MM.1S (cell line): Measurements from ENCODE around the gene B4GALT6.

Experiments
- DNase-seq: peaks from one replicate; pipeline ENCODE4 v3.0.0-alpha.2; 2015
- H2AFZ ChIP-seq: fragments of 300-600 bp; sonication (generic); 2 replicates; pipeline ENCODE4 v1.6.0; 2016; ENCODE audit warnings: antibody characterized with exemption, low read length
- H3F3A ChIP-seq: fragments of 300-600 bp; sonication (generic); 2 replicates; pipeline ENCODE4 v1.6.1; 2016; ENCODE audit warnings: mild to moderate bottlenecking, antibody characterized with exemption, low read length, moderate library complexity, mixed read lengths; ENCODE audit not compliant: insufficient read depth
- H3K27ac ChIP-seq: fragments of 300-600 bp; sonication (generic); 2 replicates; pipeline ENCODE4 v1.5.1; 2016; ENCODE audit warnings: mild to moderate bottlenecking, low read length
- H3K27me3 ChIP-seq: fragments of 300-600 bp; sonication (generic); replicated peaks from 2 replicates; pipeline ENCODE4 v1.6.0; 2016; ENCODE audit warnings: low read length; ENCODE audit not compliant: insufficient read depth
- H3K36me3 ChIP-seq: fragments of 300-600 bp; sonication (generic); replicated peaks from 2 replicates; pipeline ENCODE4 v1.6.1; 2016; ENCODE audit warnings: mild to moderate bottlenecking, low read length, mixed read lengths; ENCODE audit not compliant: insufficient read depth
- H3K4me1 ChIP-seq: fragments of 300-600 bp; sonication (generic); 2 replicates; pipeline ENCODE4 v1.6.1; 2016; ENCODE audit warnings: low read length, mixed read lengths
- H3K4me2 ChIP-seq: fragments of 300-600 bp; sonication (generic); 2 replicates; pipeline ENCODE4 v1.6.0; 2016; ENCODE audit warnings: low read depth, low read length
- H3K4me3 ChIP-seq: fragments of 300-600 bp; sonication (generic); 2 replicates; pipeline ENCODE4 v1.5.1; 2016; ENCODE audit warnings: low read length, mixed read lengths
- H3K79me2 ChIP-seq: fragments of 300-600 bp; sonication (generic); 2 replicates; pipeline ENCODE4 v1.6.1; 2016; ENCODE audit warnings: mixed run types, low read length, mixed read lengths
- H3K9ac ChIP-seq: fragments of 300-600 bp; sonication (generic); 2 replicates; pipeline ENCODE4 v1.6.1; 2016; ENCODE audit warnings: low read length, mixed read lengths
- H3K9me2 ChIP-seq: fragments of 300-600 bp; sonication (generic); replicated peaks from 2 replicates; pipeline ENCODE4 v1.6.1; 2016; ENCODE audit warnings: mild to moderate bottlenecking, low read length, mixed read lengths; ENCODE audit not compliant: insufficient read depth
- H3K9me3 ChIP-seq: fragments of 300-600 bp; sonication (generic); replicated peaks from 2 replicates; pipeline ENCODE4 v1.6.1; 2016; ENCODE audit warnings: mild to moderate bottlenecking, low read length, mixed read lengths; ENCODE audit not compliant: insufficient read depth
- H4K20me1 ChIP-seq: fragments of 300-600 bp; sonication (generic); 2 replicates; pipeline ENCODE4 v1.6.1; 2016; ENCODE audit warnings: mild to moderate bottlenecking, low read length, moderate library complexity, mixed read lengths; ENCODE audit not compliant: insufficient read depth
- CTCF ChIP-seq: fragments of 300-600 bp; sonication (generic); IDR thresholded peaks from 2 replicates; pipeline ENCODE4 v1.5.1; 2016; ENCODE audit warnings: antibody characterized with exemption, low read length, mixed read lengths
- EZH2 ChIP-seq: fragments of 300-600 bp; sonication (generic); optimal IDR thresholded peaks from 2 replicates; pipeline ENCODE3; 2017; ENCODE audit warnings: low read depth, mild to moderate bottlenecking, antibody characterized with exemption, low read length, mixed read lengths
- EZH2phosphoT487 ChIP-seq: fragments of 300-600 bp; sonication (generic); IDR thresholded peaks from 2 replicates; pipeline ENCODE4 v1.6.1; 2018; ENCODE audit warnings: antibody characterized with exemption, low read length

B4GALT6 gene

GRCh38 chr18:31610286-31611205, 73.8 kb downstream of the B4GALT6 start:
- Histone ChIP-seq H3K27ac (no peak overlapping the region), H3K4me3 (no peak overlapping the region), H3F3A (no peaks in the 10 kb centered on the region), H3K4me2 (no peak overlapping the region), H3K79me2 (no peaks in the 10 kb centered on the region), H3K9me2 (no peaks in the 10 kb centered on the region), H4K20me1 (no peaks in the 10 kb centered on the region), H3K27me3 (no peaks in the 10 kb centered on the region), H3K36me3 (no peaks in the 10 kb centered on the region), H2AFZ (no peak overlapping the region), H3K4me1 (no peaks in the 10 kb centered on the region), H3K9me3 (no peaks in the 10 kb centered on the region), H3K9ac (no peak overlapping the region)
- no peak for DNase-seq
- TF ChIP-seq CTCF (no peak), EZH2phosphoT487 (no peak), EZH2 (no peak)

- H3K27ac ChIP-seq = no peak overlapping the region
- no peaks in the 10 kb centered on the region for H3K36me3 ChIP-seq
- H3K9ac ChIP-seq = no peak overlapping the region
- H3K4me2 ChIP-seq = no peak overlapping the region
- H3K4me3 ChIP-seq = no peak overlapping the region
- H4K20me1 ChIP-seq = no peaks in the 10 kb centered on the region
- TF ChIP-seq EZH2 (no peak), CTCF (no peak), EZH2phosphoT487 (no peak)
- no peaks in the 10 kb centered on the region for H3K4me1 ChIP-seq
- H3F3A ChIP-seq = no peaks in the 10 kb centered on the region
- no peaks in the 10 kb centered on the region for H3K9me2 ChIP-seq
- no peak overlapping the region for H2AFZ ChIP-seq
- no peaks in the 10 kb centered on the region for H3K27me3 ChIP-seq
- H3K79me2 ChIP-seq = no peaks in the 10 kb centered on the region
- no peaks in the 10 kb centered on the region for H3K9me3 ChIP-seq
- no peak for DNase-seq
These were observed 74.5 kb downstream of the B4GALT6 start for GRCh38 chr18:31609886-31610285.

- no peak for TF ChIP-seq EZH2phosphoT487
- no peak for TF ChIP-seq CTCF
- no peak for TF ChIP-seq EZH2
- Histone ChIP-seq H3K9ac (no peak overlapping the region), H3K4me3 (no peak overlapping the region), H3K79me2 (no peaks in the 10 kb centered on the region), H3K9me3 (no peaks in the 10 kb centered on the region), H3K4me2 (no peak overlapping the region), H3K4me1 (no peaks in the 10 kb centered on the region), H3K9me2 (no peaks in the 10 kb centered on the region), H3K27ac (no peak overlapping the region), H3F3A (no peaks in the 10 kb centered on the region), H2AFZ (no peak overlapping the region), H3K27me3 (no peaks in the 10 kb centered on the region), H3K36me3 (no peaks in the 10 kb centered on the region), H4K20me1 (no peaks in the 10 kb centered on the region)
- DNase-seq = no peak
These were observed 77.0 kb downstream of the B4GALT6 start for GRCh38 chr18:31607384-31607783.
